GM12874 (cell line): ENCODE data around the gene FBXO34.

Source experiments
- CTCF ChIP-seq: IDR thresholded peaks from 2 replicates; pipeline ENCODE4 v1.5.1; 2011; ENCODE audit warnings: low read depth, mild to moderate bottlenecking, control low read depth, low read length, moderate library complexity; ENCODE audit not compliant: insufficient read depth

FBXO34 gene

GRCh38 chr14:55313480-55313879 is 42.3 kb downstream of the FBXO34 start:
- no peak for TF ChIP-seq CTCF

- TF ChIP-seq CTCF = no peak
Measured at GRCh38 chr14:55314449-55314848, 43.2 kb downstream of the FBXO34 start.

- TF ChIP-seq CTCF = no peak
Measured at GRCh38 chr14:55316564-55316963, 45.3 kb downstream of the FBXO34 start.

GRCh38 chr14:55317542-55318306 is 46.5 kb downstream of the FBXO34 start:
- TF ChIP-seq CTCF = no peak

GRCh38 chr14:55318694-55319093 is 47.5 kb downstream of the FBXO34 start:
- TF ChIP-seq CTCF = no peak

GRCh38 chr14:55323910-55324309 is 52.7 kb downstream of the FBXO34 start:
- TF ChIP-seq CTCF = no peak

- TF ChIP-seq CTCF = no peak
Measured at GRCh38 chr14:55324812-55325211, 53.6 kb downstream of the FBXO34 start.
